ENCODE data around the gene TMEM74B. TPM values are rescaled to one million over a fixed set of nuclear protein-coding genes. Genes with fewer than 3 reads are reported as not detected.
"Not testable (repeated sequence)": the region's sequence is repeated elsewhere in the genome, so short reads cannot be mapped to it uniquely, and the experiment has no call there.

TMEM74B gene
- total RNA-seq, 1 donor from 2014 or later = 0.85 TPM

DNA sequence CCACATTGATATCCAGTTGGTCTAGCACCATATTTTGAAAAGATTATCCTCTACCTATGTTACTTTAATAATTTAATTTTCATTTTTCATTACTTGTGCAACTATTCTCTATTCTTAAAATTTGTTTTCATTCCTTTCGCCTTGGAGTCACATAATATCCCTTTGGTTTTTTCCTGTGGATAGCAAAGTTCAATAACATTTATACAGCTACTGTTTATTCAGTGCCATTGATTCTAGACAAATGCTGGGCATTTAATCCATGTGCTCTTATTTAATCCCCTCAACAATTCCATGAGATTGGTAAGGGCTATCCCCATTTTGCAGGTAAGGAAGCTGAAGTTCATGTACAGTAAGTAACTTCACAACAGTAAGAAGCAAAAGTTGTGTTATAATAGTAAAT lies 33.8 kb downstream of the TMEM74B start:
- Mint-ChIP-seq H3K4me3 (no peak overlapping the region), H3K27me3 (ENCODE audit: low read depth) (no peaks in the 10 kb centered on the region), H3K27ac (no peak overlapping the region), H3K4me1 (no peaks in the 10 kb centered on the region), H3K9me3 (peaks cover 7% of the 10 kb centered on the region), H3K36me3 (peaks cover 54% of the 10 kb centered on the region)
- no peak for DNase-seq (ENCODE audit: low spot score in 2 of 2, unreplicated experiment in 2 of 2)
- TF ChIP-seq, protein P1, sequence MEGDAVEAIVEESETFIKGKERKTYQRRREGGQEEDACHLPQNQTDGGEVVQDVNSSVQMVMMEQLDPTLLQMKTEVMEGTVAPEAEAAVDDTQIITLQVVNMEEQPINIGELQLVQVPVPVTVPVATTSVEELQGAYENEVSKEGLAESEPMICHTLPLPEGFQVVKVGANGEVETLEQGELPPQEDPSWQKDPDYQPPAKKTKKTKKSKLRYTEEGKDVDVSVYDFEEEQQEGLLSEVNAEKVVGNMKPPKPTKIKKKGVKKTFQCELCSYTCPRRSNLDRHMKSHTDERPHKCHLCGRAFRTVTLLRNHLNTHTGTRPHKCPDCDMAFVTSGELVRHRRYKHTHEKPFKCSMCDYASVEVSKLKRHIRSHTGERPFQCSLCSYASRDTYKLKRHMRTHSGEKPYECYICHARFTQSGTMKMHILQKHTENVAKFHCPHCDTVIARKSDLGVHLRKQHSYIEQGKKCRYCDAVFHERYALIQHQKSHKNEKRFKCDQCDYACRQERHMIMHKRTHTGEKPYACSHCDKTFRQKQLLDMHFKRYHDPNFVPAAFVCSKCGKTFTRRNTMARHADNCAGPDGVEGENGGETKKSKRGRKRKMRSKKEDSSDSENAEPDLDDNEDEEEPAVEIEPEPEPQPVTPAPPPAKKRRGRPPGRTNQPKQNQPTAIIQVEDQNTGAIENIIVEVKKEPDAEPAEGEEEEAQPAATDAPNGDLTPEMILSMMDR (IDR thresholded peaks at IDR 0.05; ENCODE audit: unreplicated experiment) = no peak

DNA sequence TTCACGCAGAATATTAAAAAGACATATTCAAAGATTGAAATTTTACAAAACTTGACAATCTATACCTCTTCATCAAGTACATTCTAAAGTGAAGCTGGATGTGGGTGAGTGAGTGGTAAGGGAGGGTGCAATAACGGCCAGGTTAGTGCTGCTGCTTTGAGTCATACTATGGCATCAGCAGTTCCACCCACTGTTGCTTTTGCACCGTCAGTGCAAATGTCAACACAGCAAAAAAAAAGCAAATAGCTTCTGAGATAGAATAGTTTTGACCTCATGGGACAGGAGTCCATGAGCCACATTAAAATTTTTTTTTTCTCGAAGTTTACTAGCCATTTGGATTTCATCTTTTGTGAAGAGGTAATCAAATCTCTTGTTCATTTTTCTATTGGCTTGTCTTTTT lies 34.6 kb downstream of the TMEM74B start:
- H3K4me1 Mint-ChIP-seq = no peaks in the 10 kb centered on the region
- DNase-seq (ENCODE audit: low spot score in 2 of 2, unreplicated experiment in 2 of 2) = no peak
- H3K27ac Mint-ChIP-seq = no peak overlapping the region
- peaks cover 49% of the 10 kb centered on the region for H3K36me3 Mint-ChIP-seq
- H3K9me3 Mint-ChIP-seq = peaks cover 3% of the 10 kb centered on the region
- no peak overlapping the region for H3K4me3 Mint-ChIP-seq
- TF ChIP-seq, protein P1 (IDR thresholded peaks at IDR 0.05; ENCODE audit: unreplicated experiment) = no peak
- no peaks in the 10 kb centered on the region for H3K27me3 Mint-ChIP-seq (ENCODE audit: low read depth)

DNA sequence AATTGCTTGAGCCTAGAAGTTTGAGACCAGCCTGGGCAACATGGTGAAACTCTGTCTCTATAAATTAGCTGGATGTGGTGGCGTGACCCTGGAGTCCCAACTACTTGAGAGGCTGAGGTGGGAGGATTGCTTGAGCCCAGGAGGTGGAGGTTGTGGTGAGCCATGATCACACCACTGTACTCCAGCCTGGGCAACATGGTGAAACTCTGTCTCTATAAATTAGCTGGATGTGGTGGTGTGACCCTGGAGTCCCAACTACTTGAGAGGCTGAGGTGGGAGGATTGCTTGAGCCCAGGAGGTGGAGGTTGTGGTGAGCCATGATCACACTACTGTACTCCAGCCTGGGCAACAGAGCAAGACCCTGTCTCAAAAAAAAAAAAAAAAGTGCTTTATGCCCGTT lies 35.0 kb downstream of the TMEM74B start:
- not testable (repeated sequence) for H3K4me1 Mint-ChIP-seq; H3K9me3 Mint-ChIP-seq; H3K4me3 Mint-ChIP-seq; H3K27ac Mint-ChIP-seq; H3K27me3 Mint-ChIP-seq (ENCODE audit: low read depth); DNase-seq (ENCODE audit: low spot score in 2 of 2, unreplicated experiment in 2 of 2)
- peaks cover 45% of the 10 kb centered on the region for H3K36me3 Mint-ChIP-seq

DNA sequence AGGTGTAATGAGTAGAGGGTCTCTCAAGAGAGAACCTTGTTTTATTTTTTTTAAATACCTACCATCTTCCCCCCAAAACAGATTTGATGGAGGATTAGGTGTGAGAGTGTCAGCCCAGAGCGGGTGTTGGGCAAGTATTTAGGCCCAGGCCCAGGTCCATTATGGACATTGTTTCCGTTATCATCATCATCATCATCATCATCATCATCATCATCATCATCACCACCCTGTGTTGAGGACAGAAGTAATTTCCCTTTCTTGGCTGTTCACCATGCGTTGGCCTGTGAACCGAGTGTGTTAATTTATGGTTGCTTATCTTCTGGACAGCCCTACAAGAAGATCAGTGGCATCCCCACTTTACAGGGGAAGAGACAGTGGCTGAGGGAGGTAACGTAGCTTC lies 37.8 kb downstream of the TMEM74B start:
- TF ChIP-seq, protein P1 (IDR thresholded peaks at IDR 0.05; ENCODE audit: unreplicated experiment) = no peak
- H3K4me3 Mint-ChIP-seq = no peak overlapping the region
- H3K27ac Mint-ChIP-seq = no peak overlapping the region
- H3K36me3 Mint-ChIP-seq = peaks cover 38% of the 10 kb centered on the region
- H3K4me1 Mint-ChIP-seq = no peaks in the 10 kb centered on the region
- DNase-seq (ENCODE audit: low spot score in 2 of 2, unreplicated experiment in 2 of 2) = no peak
- no peaks in the 10 kb centered on the region for H3K27me3 Mint-ChIP-seq (ENCODE audit: low read depth)
- H3K9me3 Mint-ChIP-seq = no peaks in the 10 kb centered on the region

DNA sequence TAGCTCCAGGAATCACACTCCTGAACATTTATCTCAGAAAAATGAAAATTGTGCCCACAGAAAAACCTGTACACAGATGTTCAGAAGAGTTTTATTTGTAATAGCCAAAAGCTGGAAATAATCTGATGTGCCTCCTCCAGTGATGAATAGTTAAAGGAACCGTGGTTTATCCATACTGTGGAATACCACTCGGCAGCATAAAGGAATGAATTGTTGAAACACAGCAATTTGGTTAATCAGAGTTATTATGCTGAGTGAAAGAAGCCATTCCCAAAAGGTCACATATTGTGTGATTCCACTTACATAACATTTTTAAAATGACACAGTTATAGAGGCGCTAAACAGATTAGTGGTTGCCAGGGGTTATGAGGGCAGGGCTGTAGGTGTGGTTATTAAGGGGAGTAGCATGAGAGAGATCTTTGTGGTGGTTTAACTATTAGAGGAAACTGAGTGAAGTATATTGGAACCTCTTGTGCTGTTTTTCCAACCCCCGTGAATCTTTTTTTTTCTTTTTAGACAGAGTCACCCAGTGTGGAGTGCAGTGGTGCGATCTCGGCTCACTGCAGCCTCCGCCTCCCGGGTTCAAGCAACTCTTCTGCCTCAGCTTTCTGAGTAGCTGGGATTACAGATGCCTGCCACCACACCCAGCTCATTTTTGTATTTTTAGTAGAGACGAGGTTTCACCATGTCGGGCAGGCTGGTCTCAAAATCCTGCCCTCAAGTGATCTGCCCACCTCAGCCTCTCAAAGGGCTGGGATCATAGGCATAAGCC lies 40.2 kb downstream of the TMEM74B start:
- no peak for DNase-seq (ENCODE audit: low spot score in 2 of 2, unreplicated experiment in 2 of 2)
- peaks cover 47% of the 10 kb centered on the region for H3K36me3 Mint-ChIP-seq
- no peak overlapping the region for H3K4me3 Mint-ChIP-seq

DNA sequence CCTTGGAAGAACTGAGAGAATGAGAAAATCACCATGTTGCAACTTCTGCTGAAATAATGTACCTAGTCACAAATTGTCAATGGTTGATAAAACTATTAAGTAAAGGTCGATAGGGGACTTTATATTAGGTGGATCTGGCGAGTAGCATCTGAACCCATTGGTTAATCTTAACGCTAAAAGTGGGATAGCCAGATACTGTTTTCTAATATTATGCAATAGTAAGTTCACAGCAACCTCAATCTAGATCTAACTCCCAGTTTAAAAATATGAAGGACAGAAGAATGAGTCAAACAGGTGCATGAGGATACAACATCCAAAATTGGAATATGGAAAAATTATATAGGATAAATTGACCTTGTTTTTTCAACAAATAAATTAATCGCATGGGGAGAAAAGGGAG lies 47.5 kb downstream of the TMEM74B start:
- Mint-ChIP-seq H3K27ac (no peak overlapping the region), H3K4me3 (no peak overlapping the region), H3K36me3 (peaks cover 67% of the 10 kb centered on the region), H3K4me1 (no peaks in the 10 kb centered on the region), H3K27me3 (ENCODE audit: low read depth) (no peaks in the 10 kb centered on the region), H3K9me3 (peaks cover 24% of the 10 kb centered on the region)
- DNase-seq (ENCODE audit: low spot score in 2 of 2, unreplicated experiment in 2 of 2) = no peak
- TF ChIP-seq, protein P1 (IDR thresholded peaks at IDR 0.05; ENCODE audit: unreplicated experiment) = no peak

More for the DNA sequence above, 40.2 kb downstream of the TMEM74B start:
- H3K27me3 Mint-ChIP-seq (ENCODE audit: low read depth) = no peaks in the 10 kb centered on the region
- no peaks in the 10 kb centered on the region for H3K4me1 Mint-ChIP-seq
- TF ChIP-seq, protein P1 (IDR thresholded peaks at IDR 0.05; ENCODE audit: unreplicated experiment) = no peak
- H3K27ac Mint-ChIP-seq = no peak overlapping the region
- H3K9me3 Mint-ChIP-seq = peaks cover 17% of the 10 kb centered on the region
